Astrocyte (in vitro differentiated cells and primary cell): ENCODE data around the gene CAMK2D.

Source experiments
- EZH2 ChIP-seq: IDR thresholded peaks from 2 replicates; pipeline ENCODE4 v1.6.1; 2012; ENCODE audit warnings: mild to moderate bottlenecking, low read length, inconsistent platforms; ENCODE audit not compliant: insufficient read depth
- TF ChIP-seq, protein P1 (sequence below): IDR thresholded peaks from 2 replicates; pipeline ENCODE4 v1.5.1; 2011; ENCODE audit warnings: low read depth, mild to moderate bottlenecking, inconsistent platforms, low read length, moderate library complexity; ENCODE audit not compliant: insufficient read depth

DNA sequence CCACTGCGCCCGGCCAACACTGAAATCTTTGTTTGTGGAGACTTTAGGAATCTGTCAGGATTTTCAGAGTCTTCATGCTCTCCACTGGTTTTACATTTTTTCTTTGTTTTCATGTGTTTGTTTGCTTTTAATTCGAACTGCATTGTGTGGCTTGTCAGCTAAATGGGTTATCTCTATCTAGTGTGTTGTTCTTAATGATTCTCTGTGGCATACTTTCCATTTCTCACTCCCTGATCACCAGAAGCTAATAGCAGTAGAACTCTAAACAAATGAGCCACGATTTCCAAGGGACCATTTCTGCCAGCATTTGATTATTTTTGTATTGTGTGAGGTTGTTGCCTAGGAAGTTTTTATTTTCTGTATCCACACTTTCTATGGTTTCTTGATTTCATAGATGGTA, 352.4 kb downstream of the CAMK2D start:
- TF ChIP-seq, protein P1, sequence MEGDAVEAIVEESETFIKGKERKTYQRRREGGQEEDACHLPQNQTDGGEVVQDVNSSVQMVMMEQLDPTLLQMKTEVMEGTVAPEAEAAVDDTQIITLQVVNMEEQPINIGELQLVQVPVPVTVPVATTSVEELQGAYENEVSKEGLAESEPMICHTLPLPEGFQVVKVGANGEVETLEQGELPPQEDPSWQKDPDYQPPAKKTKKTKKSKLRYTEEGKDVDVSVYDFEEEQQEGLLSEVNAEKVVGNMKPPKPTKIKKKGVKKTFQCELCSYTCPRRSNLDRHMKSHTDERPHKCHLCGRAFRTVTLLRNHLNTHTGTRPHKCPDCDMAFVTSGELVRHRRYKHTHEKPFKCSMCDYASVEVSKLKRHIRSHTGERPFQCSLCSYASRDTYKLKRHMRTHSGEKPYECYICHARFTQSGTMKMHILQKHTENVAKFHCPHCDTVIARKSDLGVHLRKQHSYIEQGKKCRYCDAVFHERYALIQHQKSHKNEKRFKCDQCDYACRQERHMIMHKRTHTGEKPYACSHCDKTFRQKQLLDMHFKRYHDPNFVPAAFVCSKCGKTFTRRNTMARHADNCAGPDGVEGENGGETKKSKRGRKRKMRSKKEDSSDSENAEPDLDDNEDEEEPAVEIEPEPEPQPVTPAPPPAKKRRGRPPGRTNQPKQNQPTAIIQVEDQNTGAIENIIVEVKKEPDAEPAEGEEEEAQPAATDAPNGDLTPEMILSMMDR, result no peak
- TF ChIP-seq EZH2, result no peak
